Adrenal gland (tissue), 12 donors: ENCODE data around the gene SLC26A8. TPM values are rescaled to one million over a fixed set of nuclear protein-coding genes. Genes with fewer than 3 reads are reported as not detected.
"Not testable (repeated sequence)": the region's sequence is repeated elsewhere in the genome, so short reads cannot be mapped to it uniquely, and the experiment has no call there.

Experiments used
- DNase-seq, 7 donors: peaks; one replicate each; pipeline ENCODE4 v3.0.0-alpha.2; 2019 to 2020
- H3K27ac ChIP-seq, 5 donors: fragments of 200-600 bp; sonication (generic) in 4 of 5; 1 replicate in 3 of 5; 2 replicates in 2 of 5; pipeline versions ENCODE4 v1.5.1 to v1.8.0; 2016 to 2020; ENCODE audit warnings: mild to moderate bottlenecking in 1 of 5
- H3K27me3 ChIP-seq: fragments of 200-600 bp; 2 replicates; pipeline ENCODE4 v1.8.0; 2021
- H3K36me3 ChIP-seq, 2 donors: fragments of 200-600 bp; replicated peaks in 1 of 2; 1 replicate in 1 of 2; 2 replicates in 1 of 2; pipeline versions ENCODE4 v1.5.1 to v1.8.0; 2018 to 2022
- H3K4me1 ChIP-seq, 2 donors: fragments of 200-600 bp; replicated peaks in 1 of 2; 1 replicate in 1 of 2; 2 replicates in 1 of 2; pipeline versions ENCODE4 v1.5.1 to v1.8.0; 2018 to 2021
- H3K4me3 ChIP-seq, 4 donors: fragments of 200-600 bp; sonication (generic) in 3 of 4; one replicate each; pipeline ENCODE4 v1.5.1; 2016 to 2018
- H3K9me3 ChIP-seq, 3 donors: fragments of 200-600 bp; sonication (generic) in 1 of 3; replicated peaks in 1 of 3; 1 replicate in 2 of 3; 2 replicates in 1 of 3; pipeline versions ENCODE4 v1.5.1 to v1.8.0; 2016 to 2021
- POLR2A ChIP-seq, 2 donors: fragments of 450-650 bp; IDR thresholded peaks; one replicate each; pipeline ENCODE4 v1.6.1; 2017; ENCODE audit warnings: antibody characterized with exemption in 2 of 2, mild to moderate bottlenecking in 2 of 2, moderate library complexity in 1 of 2
- WGBS, 4 donors: extraction: QIAGEN DNeasy Blood & Tissue Kit in 2 of 4; methylation state at CpG; one replicate each; pipeline versions ENCODE4 v1.1.5 to v1.1.7; 2013 to 2017; 5-methylcytosine and 5-hydroxymethylcytosine counted together
- intact Hi-C, 2 donors: fragments of 100-400 bp; cut with DNase I; formaldehyde crosslinking; loops; one replicate each; pipeline versions ENCODE4 v1.14.1 to v1.15.0; 2022 to 2023
- polyA plus RNA-seq, 3 donors: library from polyadenylated mRNA; stranded (reverse); fragments of 200-250 nt in 2 of 3; fragments of 350-450 nt in 1 of 3; fragmentation: Illumina TruSeq in 1 of 3; extraction: RNeasy Lipid Tissue Mini Kit (QIAGEN cat#74804) in 1 of 3; gene quantifications; one replicate each; pipeline ENCODE4 v1.2.3, GENCODE V29; 2013 to 2014
- total RNA-seq, 9 donors: library from RNA; depleted of rRNA in 4 of 9; stranded (reverse); fragments of >200 nt in 4 of 9; fragments of 120-200 nt in 1 of 9; fragmentation: NEBNext Ultra II Directional in 1 of 9; extraction: Animal tissue kit (Norgen Biotek cat#: 25700) in 1 of 9; gene quantifications; one replicate each; pipeline versions ENCODE4 v1.1.0 to v1.2.4, GENCODE V29; 2013 to 2023
- TF ChIP-seq, protein P1 (sequence below), 6 experiments: fragments of 450-650 bp in 4 of 6; fragments of 200-600 bp in 2 of 6; sonication (generic) in 1 of 6; IDR thresholded peaks; 1 replicate in 5 of 6; 2 replicates in 1 of 6; pipeline versions ENCODE4 v1.5.1 to v1.8.0; 2016 to 2021; ENCODE audit warnings: antibody characterized with exemption in 6 of 6, mild to moderate bottlenecking in 2 of 6, moderate library complexity in 1 of 6
- donor health status: healthy with polysubstance abuse.
- donor health status: Bipolar disorder and iron deficiency.
- donor health status: DM: yes; HTN: yes; CAD: no.
- donor health status: DM: no; HTN: no; CAD: no.
- donor health status: DM: no; HTN: no; CAD: no.
- donor health status: DM: yes; HTN: yes; CAD: no.

Gene SLC26A8
- total and polyA plus RNA-seq, 12 donors = 0.09 to 0.54 (median 0.16) TPM; not detected in 5

DNA sequence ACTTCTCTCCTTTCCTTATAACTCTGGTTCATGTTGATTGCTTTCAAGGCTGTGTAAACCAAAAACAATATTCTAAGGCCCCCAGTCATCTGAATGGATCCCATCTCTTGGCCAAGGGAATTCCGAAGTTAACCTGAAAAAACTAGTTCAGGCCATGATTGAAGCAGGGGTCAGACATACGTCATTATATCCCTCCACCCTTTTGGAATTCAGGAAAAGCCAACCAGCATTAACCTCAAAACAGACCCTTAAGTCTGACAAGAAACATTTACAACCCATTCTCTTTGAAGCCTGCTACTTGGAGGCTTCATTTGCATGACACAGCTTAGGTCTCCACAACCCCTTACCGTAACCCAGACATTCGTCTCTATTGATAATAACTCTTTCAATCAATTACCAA lies 39.7 kb downstream of the SLC26A8 start:
- intact Hi-C loops = no loop called here

DNA sequence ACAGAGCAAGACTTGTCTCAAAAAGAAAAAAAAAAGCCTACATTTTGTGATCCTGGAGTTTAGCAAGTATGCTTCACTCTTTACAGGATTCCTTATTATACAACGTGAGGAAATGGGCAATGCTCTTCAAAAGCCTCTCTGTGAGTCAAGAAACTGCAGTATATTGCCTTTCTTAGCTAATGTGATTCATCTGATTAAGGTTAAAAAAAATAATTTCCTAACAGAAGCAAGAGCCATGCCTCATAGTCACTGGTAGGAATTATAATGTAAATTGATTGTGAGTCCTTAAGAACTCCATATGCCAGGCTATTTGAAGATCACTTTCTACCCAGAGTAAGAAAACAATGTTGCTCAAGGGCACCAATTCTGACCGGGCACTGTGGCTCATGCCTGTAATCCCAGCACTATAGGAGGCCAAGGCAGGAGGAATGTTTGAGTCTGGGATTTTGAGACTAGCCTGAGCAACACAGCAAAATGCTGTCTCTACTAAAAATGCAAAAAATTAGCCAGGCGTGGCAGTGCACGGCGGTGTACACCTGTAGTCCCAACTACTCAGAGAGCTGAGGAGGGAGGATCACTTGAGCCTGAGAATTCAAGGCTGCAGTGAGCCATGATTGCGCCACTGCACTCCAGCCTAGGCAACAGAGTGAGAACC lies 43.3 kb downstream of the SLC26A8 start:
- Histone ChIP-seq H3K36me3 (no peaks in the 10 kb centered on the region), H3K4me1 (no peaks in the 10 kb centered on the region), H3K27ac (no peak overlapping the region), H3K4me3 (no peak overlapping the region), H3K9me3 (no peaks in the 10 kb centered on the region), H3K27me3 (no peaks in the 10 kb centered on the region)
- intact Hi-C loops = no loop called here
- WGBS, 4 donors = 78 to 88% (median 84%) methylated on average over 6 of the region's 6 CpGs
- TF ChIP-seq POLR2A (IDR thresholded peaks at IDR 0.05) = no peak
- TF ChIP-seq, protein P1, sequence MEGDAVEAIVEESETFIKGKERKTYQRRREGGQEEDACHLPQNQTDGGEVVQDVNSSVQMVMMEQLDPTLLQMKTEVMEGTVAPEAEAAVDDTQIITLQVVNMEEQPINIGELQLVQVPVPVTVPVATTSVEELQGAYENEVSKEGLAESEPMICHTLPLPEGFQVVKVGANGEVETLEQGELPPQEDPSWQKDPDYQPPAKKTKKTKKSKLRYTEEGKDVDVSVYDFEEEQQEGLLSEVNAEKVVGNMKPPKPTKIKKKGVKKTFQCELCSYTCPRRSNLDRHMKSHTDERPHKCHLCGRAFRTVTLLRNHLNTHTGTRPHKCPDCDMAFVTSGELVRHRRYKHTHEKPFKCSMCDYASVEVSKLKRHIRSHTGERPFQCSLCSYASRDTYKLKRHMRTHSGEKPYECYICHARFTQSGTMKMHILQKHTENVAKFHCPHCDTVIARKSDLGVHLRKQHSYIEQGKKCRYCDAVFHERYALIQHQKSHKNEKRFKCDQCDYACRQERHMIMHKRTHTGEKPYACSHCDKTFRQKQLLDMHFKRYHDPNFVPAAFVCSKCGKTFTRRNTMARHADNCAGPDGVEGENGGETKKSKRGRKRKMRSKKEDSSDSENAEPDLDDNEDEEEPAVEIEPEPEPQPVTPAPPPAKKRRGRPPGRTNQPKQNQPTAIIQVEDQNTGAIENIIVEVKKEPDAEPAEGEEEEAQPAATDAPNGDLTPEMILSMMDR (IDR thresholded peaks at IDR 0.05) = no peak
- no peak for DNase-seq

More for the DNA sequence above, 39.7 kb downstream of the SLC26A8 start:
- Histone ChIP-seq H3K9me3 (no peaks in the 10 kb centered on the region), H3K27ac (no peak overlapping the region), H3K4me1 (no peaks in the 10 kb centered on the region), H3K4me3 (no peak overlapping the region), H3K36me3 (no peaks in the 10 kb centered on the region), H3K27me3 (no peaks in the 10 kb centered on the region)
- TF ChIP-seq, protein P1 (IDR thresholded peaks at IDR 0.05) = no peak
- TF ChIP-seq POLR2A (IDR thresholded peaks at IDR 0.05) = no peak
- WGBS, 4 donors = 68 to 79% (median 71%) methylated on average over 4 of the region's 4 CpGs
- DNase-seq = no peak

DNA sequence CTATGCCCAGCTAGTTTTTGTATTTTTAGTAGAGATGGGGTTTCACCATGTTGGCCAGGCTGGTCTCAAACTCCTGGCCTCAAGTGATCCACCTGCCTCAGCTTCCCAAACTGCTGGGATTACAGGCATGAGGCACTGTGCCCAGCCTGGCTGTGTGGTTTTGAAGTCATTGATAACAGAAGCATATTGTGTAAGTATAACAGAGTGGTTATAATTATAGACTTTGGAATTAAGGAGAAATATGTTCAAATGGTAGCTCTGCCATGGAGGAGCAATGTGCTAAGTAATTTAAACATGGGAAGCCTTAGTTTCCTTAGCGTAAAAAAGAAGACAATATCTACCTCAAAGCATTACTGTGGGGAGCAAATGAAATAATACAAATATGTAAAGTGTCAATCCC lies 44.3 kb downstream of the SLC26A8 start:
- DNase-seq, H3K4me3 ChIP-seq, H3K4me1 ChIP-seq, H3K27ac ChIP-seq, H3K36me3 ChIP-seq, H3K9me3 ChIP-seq, intact Hi-C loops, H3K27me3 ChIP-seq: not testable (repeated sequence)
- WGBS, 4 donors = 90 to 97% (median 95%) methylated on average over 1 of the region's 1 CpG

DNA sequence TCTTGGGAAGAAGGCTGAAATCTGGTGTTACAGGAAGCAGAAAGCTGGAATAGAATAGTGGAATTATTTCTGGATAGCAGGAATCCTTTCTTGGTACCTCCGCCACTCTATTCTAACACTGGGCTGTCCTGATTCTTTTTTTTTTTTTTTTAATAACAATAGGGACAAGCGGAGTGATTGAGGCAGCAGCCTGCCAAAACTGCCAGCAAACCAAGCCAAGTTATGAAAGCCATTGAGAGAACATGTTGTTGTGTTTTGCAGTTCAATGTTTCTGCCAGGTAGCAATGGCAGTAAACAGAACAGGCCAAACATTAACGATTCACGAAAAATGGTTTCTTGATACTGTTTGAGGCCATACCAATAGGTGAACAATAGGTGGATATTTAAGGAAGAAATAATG lies 47.1 kb downstream of the SLC26A8 start:
- no peak overlapping the region for H3K4me3 ChIP-seq
- no peaks in the 10 kb centered on the region for H3K36me3 ChIP-seq
- H3K27me3 ChIP-seq = no peaks in the 10 kb centered on the region
- no peaks in the 10 kb centered on the region for H3K4me1 ChIP-seq
- H3K27ac ChIP-seq = no peak overlapping the region
- TF ChIP-seq POLR2A (IDR thresholded peaks at IDR 0.05) = no peak
- TF ChIP-seq, protein P1 (IDR thresholded peaks at IDR 0.05) = no peak
- 88 to 95% (median 91%) methylated on average over 4 of the region's 4 CpGs for WGBS, 4 donors
- DNase-seq = no peak
- no peaks in the 10 kb centered on the region for H3K9me3 ChIP-seq
- intact Hi-C loops = no loop called here

DNA sequence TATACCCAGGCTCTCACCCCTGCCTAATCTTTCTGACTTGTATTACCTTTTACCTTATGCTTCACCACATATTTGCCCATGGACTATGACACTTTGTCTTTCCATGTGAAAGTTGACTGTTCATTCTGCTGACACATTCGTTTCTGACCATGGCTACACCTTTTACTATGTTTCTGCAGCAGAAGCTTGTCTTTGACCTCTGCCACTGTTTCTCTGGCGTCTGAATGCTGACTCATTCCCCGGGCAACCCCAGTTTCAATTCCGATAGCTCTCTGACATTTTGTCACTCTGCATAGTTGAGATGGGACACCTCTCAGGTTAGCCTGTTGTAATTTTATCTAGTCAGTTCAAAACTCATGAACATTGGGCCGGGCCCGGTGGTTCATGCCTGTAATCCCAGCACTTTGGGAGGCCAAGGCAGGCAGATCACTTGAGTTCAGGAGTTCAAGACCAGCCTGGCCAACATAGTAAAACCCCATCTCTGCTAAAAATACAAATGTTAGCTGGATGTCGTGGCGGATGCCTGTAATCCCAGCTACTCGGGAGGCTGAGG lies 50.7 kb downstream of the SLC26A8 start:
- Histone ChIP-seq H3K4me1 (peaks cover 0 to 6% of the 10 kb centered on the region in 2 donors), H3K27ac (no peak overlapping the region), H3K4me3 (no peak overlapping the region), H3K27me3 (no peaks in the 10 kb centered on the region), H3K9me3 (no peaks in the 10 kb centered on the region), H3K36me3 (no peaks in the 10 kb centered on the region)
- no peak for TF ChIP-seq POLR2A (IDR thresholded peaks at IDR 0.05)
- TF ChIP-seq, protein P1 (IDR thresholded peaks at IDR 0.05) = no peak
- DNase-seq = peak in 5 of 7 donors; percentile 15 to 29 (median 22)
- WGBS, 4 donors = 62 to 79% (median 67%) methylated on average over 9 of the region's 9 CpGs
- intact Hi-C loops = no loop called here
